Measurements from ENCODE around the gene TTC28.

TTC28 gene

DNA sequence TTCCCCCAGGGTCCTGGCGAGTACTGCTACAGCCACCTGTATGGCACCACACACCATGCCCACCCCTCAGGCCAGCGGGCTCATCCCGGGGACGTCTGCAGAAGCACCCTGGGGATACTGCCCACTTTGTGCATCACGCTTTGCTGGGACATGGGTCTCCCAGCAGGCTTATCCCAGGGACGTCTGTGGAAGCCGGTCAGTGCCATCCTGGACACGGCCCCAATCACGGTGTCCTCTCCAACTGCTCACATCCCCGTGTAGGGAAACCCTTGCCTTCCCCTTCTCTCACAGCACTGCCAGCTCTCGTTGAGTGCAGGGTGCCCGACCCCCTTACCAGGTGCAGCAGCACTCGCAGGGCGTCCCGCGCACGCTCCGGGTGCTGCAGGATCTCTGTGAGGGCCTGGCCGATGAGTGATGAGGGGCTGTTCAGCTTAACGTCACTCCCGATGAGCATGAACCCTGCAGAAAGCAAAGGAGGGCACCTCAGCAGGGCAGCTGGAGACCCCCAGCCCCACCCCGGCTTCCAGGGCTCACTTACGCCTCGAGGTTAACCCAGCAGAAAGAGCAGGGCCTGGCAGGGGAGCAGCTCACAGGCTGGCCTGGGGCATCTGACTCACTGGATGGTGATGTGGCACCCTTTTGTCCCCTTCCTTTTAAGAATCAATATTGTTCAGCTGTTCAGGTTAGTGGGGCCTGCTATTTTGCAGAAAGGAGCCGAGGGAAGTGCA is 683.7 kb downstream of the TTC28 start:
- no peak for DNase-seq

DNA sequence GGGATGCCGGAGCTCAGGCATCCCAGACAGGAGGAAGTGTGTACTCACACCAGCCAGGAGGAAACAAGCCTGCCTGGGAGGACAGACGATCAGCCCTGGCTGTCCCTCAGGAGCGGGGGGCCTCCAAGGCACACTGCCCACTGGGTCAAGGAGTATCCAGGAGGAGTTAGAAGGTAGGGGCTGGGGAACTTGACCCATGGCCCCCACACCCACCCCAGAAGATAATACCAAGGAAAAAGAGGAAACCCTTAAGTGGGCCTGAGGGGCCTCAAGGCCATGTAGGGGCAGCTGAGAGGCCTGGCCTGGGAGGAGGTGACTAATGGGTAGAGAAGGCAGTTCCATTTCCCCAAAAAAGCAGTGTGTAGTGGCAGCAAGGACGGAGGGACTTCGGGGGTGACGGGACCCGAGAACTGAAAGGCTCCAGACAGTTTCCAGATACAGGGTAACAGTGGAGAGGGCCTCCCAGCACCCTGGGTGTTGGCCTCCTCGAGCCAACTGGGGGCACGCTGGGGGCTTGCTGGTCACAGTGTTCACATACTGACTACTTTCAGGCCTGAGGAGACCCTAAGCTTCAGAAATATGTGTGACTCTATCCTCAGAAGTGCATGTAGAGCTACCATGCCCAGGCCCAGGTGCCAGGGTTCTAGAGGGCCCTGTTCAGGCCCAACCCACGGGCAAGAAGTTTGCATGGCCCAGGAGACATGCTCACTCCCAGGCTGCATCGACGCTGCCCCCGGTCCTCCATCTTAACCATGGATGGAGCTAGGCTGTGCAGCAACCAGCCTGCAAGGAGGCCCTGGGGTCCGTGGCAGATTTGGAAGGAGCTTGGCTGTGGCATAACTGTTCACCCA is 684.9 kb downstream of the TTC28 start:
- no peak for DNase-seq

DNA sequence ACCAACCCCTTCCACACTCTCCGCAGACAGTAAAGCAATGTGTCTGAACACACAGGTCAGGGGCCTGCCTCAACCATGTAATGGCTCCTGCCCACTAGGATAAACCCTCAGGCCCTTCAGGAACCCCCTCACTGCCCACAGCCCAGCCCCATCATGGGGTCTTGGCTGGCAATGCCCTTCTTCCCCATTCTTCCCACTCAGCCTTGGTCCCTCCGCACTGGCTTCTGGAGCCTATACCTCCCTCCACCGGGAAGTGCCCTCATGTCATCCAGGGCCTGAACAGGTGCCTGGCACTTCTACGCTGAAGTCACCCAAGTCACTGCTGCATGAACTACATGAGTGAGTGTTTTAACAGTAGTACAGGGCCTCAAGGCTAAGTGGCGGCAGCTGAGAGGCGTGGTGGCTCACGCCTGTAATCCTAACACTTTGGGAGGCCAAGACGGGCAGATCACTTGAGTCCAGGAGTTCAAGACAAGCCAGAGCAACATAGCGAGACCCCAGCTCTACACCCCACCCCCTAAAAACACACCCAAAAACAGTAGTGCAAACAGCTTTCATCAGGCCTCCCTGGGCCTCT is 685.8 kb downstream of the TTC28 start:
- DNase-seq = no peak

DNA sequence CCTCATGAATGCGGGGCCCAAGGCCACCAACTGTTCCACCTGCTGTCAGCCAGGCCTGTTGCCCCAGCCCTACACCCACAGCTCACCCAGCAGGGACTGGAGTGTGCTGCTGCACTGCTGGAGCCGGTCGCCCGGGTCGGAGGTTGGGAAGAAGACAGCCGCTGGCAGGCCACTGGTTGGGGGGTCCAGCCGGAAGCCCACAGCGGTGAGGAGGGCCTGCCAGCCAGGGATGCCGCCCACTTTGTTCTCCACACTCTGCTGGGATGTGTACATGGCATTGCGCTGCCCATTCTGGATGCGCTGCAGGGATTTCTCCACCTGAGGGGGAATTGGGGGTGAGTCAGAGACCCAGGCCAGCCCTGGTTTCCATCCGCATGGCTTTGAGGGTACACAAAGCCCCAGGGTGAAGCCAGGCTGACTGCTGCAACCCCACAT is 686.4 kb downstream of the TTC28 start:
- no peak for DNase-seq

DNA sequence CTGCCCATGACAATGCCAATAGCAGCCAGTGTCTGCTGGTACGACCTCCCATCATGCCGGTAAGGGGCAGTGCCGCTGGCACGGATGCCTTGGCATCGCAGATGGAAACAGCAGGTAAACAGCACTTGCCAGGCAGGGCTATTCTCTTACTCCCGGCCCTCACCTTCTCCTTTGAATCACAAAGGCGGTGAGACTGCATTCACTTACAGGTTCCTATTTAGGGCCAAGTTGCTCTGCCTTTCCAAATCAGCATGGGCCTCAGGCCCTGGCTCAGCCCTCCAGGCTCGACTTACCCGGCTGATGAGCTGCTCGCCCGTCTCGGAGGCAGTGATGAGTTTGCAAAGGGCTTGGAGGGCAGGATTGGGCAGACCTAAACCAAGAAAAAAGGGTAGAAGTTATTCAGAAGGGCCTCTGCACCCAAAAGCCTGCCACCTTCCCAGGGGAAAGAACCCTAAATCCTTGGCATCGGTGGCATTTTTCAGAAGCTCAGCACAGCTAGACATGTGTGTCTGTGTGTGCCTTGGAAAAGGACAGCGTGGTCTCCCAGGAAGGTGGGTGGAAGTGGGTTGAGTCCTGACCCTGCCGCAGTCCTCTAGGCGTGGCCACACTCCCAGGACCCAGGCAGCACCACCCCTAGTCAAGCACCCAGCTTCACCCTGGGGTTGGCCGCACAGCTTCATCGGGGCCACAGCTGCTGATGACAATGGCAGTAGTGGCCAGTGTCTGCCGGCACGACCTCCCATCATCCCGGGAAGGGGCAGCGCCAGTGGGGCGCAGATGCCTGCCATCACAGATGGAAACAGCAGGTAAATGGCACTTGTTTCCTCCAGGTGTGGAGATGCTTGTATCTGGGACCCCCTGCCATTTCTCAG is 687.1 kb downstream of the TTC28 start:
- no peak for DNase-seq

DNA sequence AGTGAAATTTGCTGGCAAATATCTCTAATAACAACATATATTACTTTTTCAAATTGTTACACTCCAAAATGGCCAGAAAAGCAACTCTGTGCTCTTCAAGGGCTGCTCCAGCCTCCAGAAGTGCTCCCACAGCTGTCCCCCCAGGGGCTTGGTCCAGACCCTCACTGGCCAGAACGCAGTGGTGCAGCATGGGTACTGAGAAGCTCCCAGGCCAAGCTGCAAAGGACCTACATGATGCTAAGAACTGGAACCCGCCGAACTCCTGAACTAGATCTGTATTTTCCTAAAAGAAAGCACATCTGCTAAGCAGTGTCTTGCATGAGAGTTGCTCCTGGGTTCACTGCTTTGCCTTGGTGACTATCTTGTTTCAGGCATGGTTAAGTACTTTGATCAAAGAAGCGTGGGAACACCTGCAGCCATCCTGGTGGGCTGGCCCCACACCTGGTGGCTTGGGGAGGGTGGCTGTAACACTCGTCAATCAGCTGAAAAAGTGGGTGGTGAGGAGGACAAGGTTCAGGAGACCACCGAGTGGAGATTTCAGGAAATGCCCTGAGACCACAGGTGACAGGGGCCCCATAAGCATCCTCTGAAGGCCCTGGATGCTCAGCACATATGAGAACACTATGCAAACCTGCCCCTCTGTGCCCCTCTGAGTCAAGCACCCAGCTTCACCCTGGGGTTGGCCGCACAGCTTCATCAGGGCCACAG is 687.9 kb downstream of the TTC28 start:
- no peak for DNase-seq

DNA sequence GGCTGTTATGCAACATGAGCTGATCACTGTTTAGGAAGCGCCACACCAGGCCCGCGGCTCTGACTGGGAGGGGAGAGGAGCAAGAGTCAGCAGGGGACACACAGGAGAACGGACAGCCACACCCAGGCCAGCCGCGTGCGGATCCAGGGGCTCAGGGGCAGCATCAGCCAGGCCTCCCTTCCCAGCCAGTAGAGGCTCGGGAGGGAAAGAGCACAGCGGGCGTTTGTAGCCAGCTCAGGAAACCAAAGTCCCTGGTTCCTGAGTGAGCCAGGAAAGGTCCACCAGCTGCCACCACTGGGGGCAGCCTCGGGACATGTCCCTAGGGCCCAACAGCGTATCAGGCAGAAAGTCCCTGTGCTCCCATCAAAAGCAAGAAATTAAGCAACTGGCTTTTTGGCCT is 688.8 kb downstream of the TTC28 start:
- DNase-seq = no peak

DNA sequence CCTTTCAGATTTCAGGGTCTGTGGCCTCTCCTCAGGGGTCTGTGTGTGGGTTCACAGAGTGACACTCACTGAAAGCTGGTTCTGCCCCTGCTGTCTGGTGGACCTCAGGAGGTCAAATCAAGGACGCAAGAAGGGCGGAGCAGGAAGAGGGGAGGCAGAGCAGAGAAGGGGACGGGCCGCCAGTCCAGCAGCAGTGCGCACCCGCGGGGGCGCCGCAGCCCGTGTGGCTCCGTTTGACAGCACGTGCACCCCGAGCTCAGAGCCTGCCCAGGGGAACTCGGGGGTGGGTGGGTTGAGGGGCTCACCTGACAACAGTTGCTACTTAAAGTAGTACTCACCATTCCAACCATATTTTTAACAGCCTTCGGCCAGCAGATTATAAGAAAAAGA is 689.2 kb downstream of the TTC28 start:
- no peak for DNase-seq

DNA sequence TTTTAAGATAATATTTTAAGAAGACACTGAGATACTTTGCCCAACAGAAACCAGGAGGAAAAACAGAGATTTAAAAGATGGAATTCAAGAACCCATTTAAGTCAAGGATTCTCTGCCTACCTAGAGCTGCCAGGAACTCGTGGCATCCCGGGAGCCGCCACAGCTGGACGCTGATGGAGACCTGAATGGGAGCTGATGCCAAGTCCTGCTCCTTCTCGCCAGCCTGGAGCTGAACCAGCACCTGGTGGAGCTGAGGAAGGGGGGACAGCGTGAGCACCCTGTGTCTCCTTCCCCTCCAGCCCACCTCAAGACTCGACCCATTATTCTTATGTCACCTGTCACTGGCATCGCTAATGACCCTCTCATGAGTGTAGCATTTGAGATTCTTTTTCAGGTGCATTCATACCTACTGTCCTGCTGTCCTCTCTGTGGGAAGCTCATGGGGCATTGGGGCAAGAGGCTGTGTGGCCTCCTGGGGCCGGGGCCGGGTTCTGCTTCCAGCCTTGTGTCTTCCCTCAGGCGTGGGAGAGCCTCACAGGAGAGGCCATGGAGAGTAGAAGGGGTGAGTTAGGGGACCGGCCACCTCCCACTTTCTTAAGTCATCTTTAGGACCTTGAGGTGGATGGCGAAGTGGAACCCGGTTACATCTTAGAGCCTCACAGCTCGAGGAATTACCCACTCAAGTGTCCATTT is 689.7 kb downstream of the TTC28 start:
- DNase-seq = no peak

DNA sequence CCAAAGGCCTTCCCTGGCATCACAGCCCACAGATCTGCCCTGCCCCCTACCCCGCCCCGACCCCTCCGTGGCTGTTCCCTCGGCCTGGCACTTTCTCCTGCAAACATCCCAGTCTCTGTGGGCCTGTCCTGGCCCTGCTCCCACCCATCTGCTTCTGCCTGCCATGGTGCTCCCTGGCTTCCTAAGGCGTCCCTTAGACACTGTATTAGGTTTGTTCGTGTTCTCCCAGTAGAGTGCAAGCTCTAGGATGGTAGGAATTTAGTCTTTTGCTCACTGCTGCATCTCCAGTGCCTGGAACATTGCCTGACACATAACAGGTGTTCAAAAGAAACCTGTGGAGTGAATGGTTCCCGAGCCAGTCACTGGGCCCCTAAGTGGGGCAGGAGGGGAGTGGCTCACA is 690.9 kb downstream of the TTC28 start:
- DNase-seq = no peak

DNA sequence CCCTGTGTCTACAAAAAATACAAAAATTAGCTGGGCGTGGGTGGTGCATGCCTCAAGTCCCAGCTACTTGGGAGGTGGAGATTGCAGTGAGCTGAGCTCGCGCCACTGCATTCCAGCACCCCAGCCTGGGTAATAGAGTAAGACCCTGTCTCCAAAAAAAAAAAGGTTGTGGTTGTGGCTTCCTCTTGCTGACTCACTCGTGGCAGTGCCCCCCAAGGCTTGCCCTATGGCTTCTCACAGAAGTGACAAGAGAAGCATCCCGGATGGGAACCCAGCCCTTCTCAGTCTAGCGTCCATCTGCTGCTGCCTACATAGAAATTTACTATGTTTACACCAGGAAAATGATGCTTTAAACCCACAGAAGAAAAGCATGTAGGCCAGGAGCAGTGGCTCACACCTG is 692.1 kb downstream of the TTC28 start:
- DNase-seq = no peak

DNA sequence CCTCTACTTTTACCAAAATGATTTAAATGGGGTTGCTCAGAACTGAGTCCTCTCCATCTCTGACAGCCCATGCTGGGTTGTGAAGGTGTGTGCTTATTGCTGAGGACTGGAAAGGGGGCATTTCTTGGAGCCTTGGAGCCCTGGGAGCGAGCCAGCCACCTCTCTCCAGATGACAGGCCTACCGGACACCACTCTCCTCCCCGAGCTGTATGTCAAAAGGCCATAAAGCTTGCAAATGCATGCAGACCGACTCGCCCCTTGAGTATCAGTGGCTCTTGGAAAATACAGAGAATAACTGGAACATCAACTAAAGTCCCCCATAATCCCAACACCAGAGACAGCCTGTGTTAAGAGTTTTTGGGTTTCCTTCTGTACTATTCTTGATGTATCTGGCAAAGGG is 692.7 kb downstream of the TTC28 start:
- no peak for DNase-seq

DNA sequence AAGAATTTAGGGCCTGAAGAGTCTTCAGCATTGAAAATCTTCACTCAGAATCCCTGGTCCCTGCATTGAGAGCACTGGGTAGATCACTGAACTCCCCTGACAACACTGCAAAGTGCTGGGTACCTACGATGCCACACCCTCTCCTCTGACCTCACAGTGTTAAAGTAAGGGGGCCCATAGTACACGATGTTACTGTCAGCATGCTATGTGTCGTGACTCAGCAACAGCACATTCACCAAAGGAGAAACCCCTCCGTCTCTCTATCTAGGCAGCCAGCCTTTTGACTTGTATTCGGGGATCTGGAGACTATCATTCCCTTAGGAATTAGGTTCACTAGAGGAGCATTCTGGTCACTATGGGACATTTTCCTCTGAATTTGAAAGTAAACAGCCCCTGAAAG is 693.2 kb downstream of the TTC28 start:
- no peak for DNase-seq

DNA sequence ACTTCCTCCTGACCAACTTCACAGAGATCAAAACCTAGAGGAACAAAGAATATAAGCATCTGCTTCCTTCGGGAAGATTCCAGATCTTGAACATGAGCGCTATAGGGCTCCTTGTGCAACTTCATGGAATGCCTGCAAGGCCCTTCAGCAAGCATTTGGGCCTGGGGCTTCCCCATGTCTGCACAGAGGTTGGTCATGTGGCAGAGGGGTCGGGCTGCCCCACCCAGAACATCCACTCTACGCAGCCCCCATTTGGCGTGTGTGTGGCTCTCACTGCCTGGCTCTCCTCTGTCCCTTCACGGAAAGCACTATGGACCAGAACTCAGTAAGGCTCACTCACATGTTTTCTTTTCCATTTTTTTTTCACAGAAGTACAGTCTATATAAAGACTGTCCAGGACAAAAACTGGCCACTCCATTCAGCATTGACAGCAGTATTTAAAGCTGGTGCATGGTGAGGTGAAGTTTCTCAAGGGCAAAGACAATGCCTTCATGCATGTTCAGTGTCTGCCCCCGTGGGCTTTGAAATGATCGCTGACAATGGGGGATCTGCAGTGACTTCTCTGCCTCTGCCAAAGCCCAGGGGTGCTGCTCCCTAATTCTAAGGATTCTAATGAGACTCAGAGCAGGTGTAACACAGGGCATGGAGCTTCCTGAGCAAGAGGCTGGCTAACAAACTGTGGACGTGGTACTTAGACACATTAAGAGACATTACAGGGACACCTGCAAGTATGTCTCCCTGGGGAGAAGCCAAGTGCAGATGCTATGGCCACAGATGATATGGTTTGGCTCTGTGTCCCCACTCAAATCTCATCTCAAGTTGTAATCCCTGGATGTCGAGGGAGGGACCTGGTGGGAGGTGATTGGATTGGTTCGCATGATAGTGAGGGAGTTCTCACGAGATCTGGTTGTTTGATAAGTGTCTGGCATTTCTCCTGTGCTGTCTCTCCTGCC is 694.0 kb downstream of the TTC28 start:
- DNase-seq = no peak

DNA sequence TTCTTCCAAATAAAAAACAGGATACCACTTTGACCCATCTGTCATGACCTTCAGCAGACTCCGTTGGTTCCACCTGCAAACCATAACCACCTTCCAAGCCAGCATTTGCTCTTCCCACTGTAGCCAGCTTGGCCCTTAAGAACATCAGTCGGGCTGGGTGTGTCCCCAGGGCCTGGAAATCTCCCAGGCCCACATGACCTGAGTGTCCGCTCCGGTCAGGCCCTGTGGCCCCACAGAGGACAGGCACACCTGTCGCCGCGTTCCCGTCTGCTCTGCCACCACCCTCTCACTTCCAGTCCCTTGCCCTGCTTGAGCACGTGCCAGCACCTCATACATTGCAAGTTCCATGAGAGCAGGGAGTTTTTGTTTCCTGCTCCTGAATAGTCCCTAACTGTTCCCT is 694.9 kb downstream of the TTC28 start:
- DNase-seq = no peak

DNA sequence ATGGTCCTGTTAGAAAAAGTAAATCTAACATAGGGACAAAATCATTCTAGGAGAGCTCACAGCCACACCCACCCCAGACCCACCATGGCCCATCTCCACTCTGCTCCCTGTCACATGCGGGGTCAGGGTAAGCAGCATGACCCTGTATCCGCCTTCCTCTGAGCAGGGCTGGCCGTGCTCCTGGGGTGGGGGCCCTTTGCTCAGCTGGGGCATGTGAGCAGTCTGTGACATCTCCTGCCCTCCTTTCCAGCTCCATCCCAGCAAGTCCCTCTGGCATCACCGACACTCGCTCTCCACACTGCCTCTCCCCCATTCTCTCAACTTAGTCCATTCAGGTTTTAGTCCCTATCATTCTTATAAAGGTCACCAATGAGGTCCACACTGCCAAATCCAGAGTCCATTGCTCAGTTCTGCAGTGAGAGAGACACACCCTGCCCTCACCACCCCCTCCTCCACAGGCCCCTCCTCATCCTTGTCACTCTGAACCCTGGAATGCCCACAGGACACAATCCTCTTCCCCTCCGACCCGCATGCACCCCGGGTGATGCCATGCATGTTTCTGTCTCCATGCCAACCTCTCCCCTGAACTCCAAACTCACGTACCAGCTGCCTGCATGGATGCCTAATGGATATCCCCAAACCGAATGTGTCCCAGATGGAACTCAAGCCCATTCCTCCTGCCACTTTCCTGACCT is 695.5 kb downstream of the TTC28 start:
- DNase-seq = no peak

DNA sequence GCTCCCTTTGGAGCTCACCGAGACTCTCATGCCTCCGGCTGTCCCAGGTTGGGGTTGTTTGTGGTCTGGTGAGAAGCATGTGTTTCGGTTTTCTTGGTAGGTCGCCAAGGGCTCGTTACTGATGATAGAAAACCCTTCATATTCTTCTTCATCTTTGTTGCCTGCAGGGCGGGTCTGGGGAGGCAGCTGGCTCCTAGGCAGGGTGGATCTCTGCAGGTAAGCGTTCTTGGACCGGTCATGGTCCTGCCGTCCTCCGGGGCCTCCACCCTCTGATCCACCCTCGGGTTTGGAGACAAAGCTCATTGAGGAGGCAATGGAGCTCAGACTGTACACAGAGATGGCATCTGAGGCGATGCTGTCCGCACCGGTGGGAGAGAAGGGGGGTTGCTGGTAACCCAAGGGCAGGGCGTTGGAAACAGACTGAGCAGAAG is 696.3 kb downstream of the TTC28 start:
- DNase-seq = no peak

DNA sequence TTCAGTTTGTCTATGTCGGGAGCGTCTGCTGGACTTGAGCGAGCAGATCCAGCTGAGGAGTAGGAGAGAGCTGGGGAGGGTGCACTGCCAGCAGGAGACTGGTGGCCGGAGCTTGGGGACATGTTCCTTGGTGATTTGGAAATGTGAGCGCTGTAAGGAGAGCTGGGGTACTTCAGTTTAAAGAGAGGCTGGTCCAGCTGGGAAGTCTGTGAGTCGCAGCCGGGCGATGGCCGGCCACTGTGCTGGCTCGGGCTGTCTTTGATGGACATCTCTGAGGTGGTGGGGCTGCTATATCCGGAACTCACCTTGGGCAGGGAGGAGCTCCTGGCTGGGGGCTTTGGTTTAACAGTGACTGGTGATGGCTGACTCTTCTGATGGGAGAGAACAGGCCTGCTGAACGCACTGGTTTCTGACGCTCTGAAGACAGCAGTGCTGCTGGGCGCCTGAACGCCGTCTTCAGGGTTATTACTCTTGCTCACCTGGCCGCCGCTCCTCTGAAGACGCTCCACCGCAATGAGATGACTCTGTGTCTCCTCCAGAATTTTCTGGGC is 696.9 kb downstream of the TTC28 start:
- no peak for DNase-seq

DNA sequence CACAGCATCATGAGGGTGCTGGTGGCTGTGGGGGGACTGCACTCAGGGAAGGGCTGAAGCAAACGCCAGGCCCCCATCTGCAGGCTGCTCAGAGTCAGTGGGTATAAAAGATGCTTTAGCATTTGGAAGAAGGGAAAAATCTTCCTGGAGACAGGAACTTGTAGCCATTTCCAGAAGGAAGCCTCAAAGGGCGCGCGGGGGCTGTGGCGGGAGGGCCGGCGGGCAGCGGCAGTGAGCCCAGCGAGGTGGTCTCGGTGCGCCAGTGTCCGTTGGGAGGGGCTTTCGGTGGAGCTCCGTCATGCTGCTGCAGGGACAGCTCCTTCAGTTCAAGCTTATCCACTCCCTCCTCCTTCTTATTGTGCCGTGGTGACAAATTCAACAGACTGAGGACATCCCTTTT is 697.5 kb downstream of the TTC28 start:
- DNase-seq = no peak

Data from hippocampal formation (tissue), 2 donors.